ENCODE measurements around the gene CYTIP.

GRCh38 chr2:157394928-157395327 is 49.0 kb downstream of the CYTIP start:
- TF ChIP-seq EZH2phosphoT487 (IDR thresholded peaks at IDR 0.05; ENCODE audit: low read depth, severe bottlenecking, unreplicated experiment) (no peak), CTCF (IDR thresholded peaks at IDR 0.05; ENCODE audit: poor library complexity) (no peak), EZH2 (IDR thresholded peaks at IDR 0.05; ENCODE audit: borderline replicate concordance) (no peak)
